HG03432 (cell line): ENCODE measurements around the gene SELPLG.

ENCODE experiments used
- ATAC-seq: cut with Tn5 transposase; IDR thresholded peaks from one replicate; pipeline ENCODE4 v1.9.1; 2021; ENCODE audit warnings: mild to moderate bottlenecking, moderate library complexity; ENCODE audit not compliant: unreplicated experiment

SELPLG gene

GRCh38 chr12:108605690-108606406 is 27.8 kb downstream of the SELPLG start:
- no peak for ATAC-seq

- no peak for ATAC-seq
These were observed 28.5 kb downstream of the SELPLG start for GRCh38 chr12:108605000-108605689.

DNA sequence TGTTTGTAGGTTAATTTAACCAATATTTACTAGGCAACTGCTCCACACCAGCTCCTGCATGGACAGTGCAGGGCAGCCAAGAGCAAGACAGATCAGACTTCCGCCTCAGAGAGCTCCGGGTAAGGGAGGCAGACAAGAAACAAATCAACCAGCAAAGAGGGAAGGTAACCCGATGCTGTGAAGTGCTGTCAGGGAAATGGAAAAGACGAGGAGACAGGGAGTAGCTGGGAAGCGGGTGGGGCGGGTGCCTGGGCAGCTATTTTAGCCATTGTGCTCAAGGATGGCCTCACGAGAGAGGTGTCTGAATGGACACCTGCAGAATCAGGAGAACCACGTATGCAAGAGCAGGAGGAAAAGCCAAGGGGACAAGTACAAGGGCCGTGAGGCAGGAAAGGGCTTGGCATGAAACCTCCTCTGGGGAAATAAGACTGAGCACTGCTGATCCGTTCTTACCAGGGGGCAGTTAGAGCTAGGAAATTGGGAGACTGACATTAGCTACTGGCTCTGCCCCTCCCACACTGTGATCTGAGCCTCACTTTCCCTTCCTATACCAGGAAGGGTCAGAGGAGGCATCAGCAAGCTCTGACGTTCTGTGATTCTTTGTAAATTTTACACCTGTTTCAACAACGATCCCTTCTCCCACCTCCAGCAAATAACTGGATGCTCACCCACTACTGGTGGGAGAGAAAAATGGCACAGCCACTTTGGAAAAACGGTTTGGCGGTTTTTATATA is 29.3 kb downstream of the SELPLG start:
- ATAC-seq = no peak

DNA sequence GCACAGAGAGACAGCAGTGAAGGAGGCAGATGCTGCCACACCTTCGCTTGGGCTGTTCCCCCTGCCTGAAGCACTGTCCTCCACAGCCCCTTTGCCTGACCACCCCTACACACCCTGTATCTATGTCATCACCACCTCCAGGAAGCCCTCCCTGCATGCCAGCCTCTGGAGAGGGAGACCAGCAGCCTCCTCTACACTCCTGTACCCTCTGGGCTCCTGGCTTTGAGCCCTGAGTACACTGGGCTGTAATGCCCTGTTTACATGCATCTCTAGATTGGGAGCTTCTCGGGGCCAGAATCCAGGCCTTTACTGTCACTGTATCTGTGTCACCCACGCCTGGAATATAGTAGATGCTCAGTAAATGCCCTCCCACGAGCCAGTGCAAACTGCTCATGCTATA is 30.0 kb downstream of the SELPLG start:
- no peak for ATAC-seq

- ATAC-seq = no peak
These were observed 30.6 kb downstream of the SELPLG start for GRCh38 chr12:108602976-108603704.

DNA sequence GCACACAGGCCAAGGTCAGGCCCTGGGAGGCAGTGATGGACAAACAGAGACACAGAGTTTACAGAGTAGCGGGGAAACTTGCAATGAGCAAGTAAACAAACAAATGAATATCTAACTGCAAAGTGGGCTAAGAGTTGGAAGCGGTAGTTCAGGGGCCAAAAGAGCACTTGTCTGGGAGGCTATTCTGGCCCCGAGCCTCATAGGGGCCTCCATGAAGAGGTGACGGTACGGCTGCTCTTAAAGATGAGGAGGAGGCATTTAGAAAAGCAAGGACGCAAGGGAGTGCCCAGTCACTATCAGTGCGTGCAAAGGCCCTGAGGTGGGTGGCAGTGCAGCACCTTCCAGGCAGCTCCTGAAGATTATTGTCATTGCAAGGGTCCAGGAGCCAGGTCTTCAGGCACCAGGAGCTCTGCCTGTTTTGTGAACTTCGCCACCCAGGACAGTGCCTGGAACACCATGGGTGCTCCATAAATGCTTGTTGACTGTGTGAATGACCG is 31.4 kb downstream of the SELPLG start:
- no peak for ATAC-seq

- no peak for ATAC-seq
These were observed 33.0 kb downstream of the SELPLG start for GRCh38 chr12:108600702-108601007.

DNA sequence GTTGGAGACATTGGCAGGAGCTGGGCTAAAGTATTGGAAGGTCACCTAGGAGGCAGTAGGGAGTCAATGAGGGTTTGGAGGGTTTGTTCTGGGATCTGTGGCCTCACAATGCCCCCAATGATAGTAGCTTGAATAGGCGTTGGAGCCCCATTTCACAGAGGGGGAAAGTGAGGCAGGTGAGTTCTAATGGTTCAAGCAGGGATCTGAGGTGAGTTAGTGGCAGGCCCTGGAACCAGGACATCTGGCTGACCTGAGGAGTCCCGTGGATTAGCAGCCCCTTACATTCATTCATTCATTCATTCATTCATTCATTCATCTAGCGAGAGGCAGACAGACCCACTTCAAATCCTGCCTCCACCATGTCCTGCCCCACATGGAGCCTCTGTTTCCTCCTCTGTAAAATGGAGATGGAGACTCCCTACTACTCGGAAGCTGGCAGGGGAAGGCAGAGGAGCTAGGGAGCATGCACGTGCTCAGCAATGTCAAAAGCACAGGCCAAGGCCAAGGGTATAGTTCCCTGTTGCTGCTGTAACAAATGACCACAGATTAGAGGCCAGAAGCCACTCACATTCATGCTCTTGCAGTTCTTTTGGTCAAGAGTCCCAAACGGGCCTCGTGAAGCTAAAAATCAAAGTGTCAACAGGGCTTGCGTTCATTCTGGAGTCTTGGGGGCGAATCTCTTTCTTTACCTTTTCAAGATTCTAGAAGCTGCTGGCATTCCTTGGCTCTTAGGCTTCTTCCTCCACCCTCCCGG is 33.6 kb downstream of the SELPLG start:
- ATAC-seq = no peak

- no peak for ATAC-seq
These were observed 34.2 kb downstream of the SELPLG start for GRCh38 chr12:108599541-108599940.

- no peak for ATAC-seq
These were observed 35.0 kb downstream of the SELPLG start for GRCh38 chr12:108598553-108599250.

DNA sequence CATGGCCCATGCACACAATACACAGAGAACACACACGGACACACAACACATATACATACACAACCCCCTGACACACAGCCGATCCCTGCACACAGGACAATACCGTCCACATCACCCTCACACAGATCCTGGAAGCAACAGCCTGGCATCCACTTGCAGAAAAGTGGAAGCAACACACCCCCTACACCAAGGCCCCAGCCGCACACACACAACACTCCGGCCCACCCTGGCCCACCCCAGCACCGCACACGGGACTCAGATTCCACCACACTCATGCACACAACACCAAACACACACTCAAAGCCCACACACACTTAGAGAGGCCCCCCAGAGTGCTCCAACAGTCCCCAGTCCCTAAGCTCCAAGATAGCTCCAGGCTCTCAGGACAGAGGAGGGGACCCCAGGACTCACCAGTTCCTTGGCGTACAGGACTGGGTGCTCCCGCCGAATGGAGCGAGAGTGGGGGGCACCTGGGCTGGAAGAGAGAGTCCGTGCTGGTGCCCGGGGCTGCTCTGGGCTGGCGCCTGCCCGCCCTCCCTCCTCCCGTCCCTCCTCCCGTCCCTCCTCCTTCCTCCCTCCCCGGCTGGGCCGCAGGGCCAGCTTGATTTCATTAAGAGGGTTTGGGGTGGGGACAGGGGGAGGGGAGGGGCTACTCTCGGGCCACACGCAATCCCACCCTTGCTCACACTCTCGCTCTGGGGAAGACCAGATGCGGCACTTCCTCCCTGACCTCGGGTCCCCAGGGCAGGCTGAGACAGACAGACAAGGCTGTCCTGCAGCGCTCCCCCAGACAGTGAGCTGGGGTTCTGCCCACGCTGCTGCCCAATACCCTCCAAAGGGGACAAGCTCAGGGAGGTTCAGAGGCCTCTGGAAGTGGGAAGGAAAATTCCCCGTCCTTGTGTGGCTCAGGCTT is 35.9 kb downstream of the SELPLG start, which contains the start of gene TMEM119:
Gene TMEM119, minus strand, starts transcription at position 526 of the 913 bp plus-strand sequence. CDS start 5,701 bp downstream, outside the sequence.
- no peak for ATAC-seq

- no peak for ATAC-seq
These were observed 36.7 kb downstream of the SELPLG start for GRCh38 chr12:108596854-108597558.

GRCh38 chr12:108595711-108596647 is 37.7 kb downstream of the SELPLG start:
- no peak for ATAC-seq

DNA sequence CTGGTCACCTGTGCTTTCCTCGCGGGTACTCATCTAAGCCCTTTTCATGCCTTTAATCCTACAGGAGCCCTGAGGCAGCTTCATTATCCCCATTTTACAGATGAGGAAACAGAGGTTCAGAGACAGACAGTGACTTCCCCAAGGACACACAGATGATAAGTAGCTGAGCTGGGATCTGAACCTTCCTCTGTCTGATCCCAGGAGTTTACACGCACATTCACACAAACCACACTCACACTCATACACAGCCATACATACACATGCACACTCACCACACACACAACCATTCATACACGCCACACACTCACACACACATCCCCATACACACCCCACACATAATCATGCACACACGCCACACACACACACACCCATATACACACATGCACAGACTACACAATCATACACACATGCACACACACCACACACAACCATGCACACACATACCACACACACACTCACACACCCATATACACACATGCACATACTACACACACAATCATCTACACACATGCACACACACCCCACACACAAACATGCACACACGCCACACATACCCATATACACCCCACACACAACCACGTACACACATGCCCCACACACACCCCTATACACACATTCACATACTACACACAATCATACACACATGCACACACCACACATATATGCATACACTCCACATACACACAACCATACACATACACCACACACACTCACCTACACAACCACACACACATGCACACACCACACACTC is 38.6 kb downstream of the SELPLG start:
- no peak for ATAC-seq

DNA sequence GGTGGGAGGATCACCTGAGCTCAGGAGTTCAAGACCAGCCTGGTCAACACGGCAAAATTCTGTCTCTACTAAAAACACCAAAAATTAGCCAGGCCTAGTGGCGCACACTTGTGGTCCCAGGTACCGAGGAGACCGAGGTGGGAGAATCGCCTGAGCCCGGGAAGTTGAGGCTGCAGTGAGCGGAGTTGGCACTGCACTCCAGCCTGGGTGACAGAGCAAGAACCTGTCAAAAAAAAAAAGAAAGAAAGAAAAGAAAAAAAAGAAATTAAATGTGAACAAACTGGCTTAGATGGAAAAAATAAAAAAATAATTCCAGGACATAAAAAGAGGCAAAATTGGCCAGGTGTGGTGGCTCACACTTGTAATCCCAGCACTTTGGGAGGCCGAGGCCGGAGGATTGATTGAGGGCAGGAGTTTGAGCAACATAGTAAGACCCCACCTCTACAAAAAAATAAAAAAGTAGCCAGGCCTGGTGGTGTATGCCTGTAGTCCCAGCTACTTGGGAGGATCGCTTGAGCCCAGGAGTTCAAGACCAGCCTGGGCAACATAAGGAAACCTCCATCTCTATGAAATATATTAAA is 39.3 kb downstream of the SELPLG start:
- ATAC-seq = no peak
